KMS-11 (cell line): ENCODE data around the gene MCC.

Source experiments
- H2AFZ ChIP-seq: fragments of 200-600 bp; sonication (generic); 2 replicates; pipeline ENCODE4 v1.6.1; 2016; ENCODE audit warnings: antibody characterized with exemption, mixed run types, low read depth
- H3K27ac ChIP-seq: fragments of 200-600 bp; sonication (generic); 2 replicates; pipeline ENCODE4 v1.6.1; 2016; ENCODE audit warnings: mild to moderate bottlenecking, mixed run types
- H3K27me3 ChIP-seq: fragments of 200-600 bp; sonication (generic); 2 replicates; pipeline ENCODE4 v1.6.1; 2017; ENCODE audit warnings: mild to moderate bottlenecking, low read depth, mixed run types, moderate library complexity; ENCODE audit not compliant: insufficient read depth
- H3K36me3 ChIP-seq: fragments of 200-600 bp; sonication (generic); 2 replicates; pipeline ENCODE4 v1.6.1; 2017; ENCODE audit warnings: mild to moderate bottlenecking, mixed run types; ENCODE audit not compliant: insufficient read depth
- H3K4me1 ChIP-seq: fragments of 200-600 bp; sonication (generic); 2 replicates; pipeline ENCODE4 v1.6.1; 2016; ENCODE audit warnings: mild to moderate bottlenecking, low read depth, mixed run types; ENCODE audit not compliant: poor library complexity, severe bottlenecking
- H3K4me2 ChIP-seq: fragments of 200-600 bp; sonication (generic); 2 replicates; pipeline ENCODE4 v1.7.0; 2016; ENCODE audit warnings: mild to moderate bottlenecking, mixed run types
- H3K4me3 ChIP-seq: fragments of 200-600 bp; sonication (generic); IDR thresholded peaks from 2 replicates; pipeline ENCODE4 v1.6.1; 2017; ENCODE audit warnings: low read depth, low read length, mixed read lengths; ENCODE audit not compliant: insufficient read depth
- H3K79me2 ChIP-seq: fragments of 200-600 bp; sonication (generic); 2 replicates; pipeline ENCODE4 v1.6.1; 2016; ENCODE audit warnings: low read depth, mixed run types; ENCODE audit not compliant: insufficient read depth
- H3K9ac ChIP-seq: fragments of 200-600 bp; sonication (generic); 2 replicates; pipeline ENCODE4 v1.6.1; 2016; ENCODE audit warnings: mild to moderate bottlenecking, mixed run types
- H4K20me1 ChIP-seq: fragments of 200-600 bp; sonication (generic); 2 replicates; pipeline ENCODE4 v1.6.1; 2016; ENCODE audit warnings: mild to moderate bottlenecking, mixed run types; ENCODE audit not compliant: insufficient read depth
- TF ChIP-seq, protein P1 (sequence below): fragments of 200-600 bp; sonication (generic); conservative IDR thresholded peaks from 2 replicates; pipeline ENCODE4 v1.6.1; 2017; ENCODE audit warnings: low read depth, mild to moderate bottlenecking, antibody characterized with exemption, low read length, moderate library complexity, mixed read lengths

MCC gene

DNA sequence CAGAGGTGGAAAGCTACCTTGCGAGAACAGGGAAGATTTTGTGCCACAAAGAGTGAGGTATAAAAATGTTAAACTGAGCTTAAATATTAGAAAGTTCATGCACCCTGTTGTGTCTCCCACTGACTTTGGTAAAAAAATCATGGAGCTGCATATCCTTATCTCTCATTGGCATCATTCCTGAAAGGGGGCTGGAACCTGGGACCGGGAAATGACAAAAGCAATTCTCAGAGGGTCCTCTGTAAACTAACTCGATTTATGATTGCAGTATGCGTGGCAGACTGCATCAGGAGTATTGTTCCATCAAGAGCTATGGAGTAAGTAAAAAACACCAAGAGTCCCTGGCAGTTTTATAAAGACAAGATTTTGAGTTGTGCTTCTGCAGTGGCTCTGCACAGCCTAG, 362.9 kb downstream of the MCC start:
- H3K27ac ChIP-seq: no peak overlapping the region
- TF ChIP-seq, protein P1, sequence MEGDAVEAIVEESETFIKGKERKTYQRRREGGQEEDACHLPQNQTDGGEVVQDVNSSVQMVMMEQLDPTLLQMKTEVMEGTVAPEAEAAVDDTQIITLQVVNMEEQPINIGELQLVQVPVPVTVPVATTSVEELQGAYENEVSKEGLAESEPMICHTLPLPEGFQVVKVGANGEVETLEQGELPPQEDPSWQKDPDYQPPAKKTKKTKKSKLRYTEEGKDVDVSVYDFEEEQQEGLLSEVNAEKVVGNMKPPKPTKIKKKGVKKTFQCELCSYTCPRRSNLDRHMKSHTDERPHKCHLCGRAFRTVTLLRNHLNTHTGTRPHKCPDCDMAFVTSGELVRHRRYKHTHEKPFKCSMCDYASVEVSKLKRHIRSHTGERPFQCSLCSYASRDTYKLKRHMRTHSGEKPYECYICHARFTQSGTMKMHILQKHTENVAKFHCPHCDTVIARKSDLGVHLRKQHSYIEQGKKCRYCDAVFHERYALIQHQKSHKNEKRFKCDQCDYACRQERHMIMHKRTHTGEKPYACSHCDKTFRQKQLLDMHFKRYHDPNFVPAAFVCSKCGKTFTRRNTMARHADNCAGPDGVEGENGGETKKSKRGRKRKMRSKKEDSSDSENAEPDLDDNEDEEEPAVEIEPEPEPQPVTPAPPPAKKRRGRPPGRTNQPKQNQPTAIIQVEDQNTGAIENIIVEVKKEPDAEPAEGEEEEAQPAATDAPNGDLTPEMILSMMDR: no peak
- H2AFZ ChIP-seq: no peak overlapping the region
- no peak overlapping the region for H3K9ac ChIP-seq
- H3K36me3 ChIP-seq: no peaks in the 10 kb centered on the region
- H4K20me1 ChIP-seq: no peaks in the 10 kb centered on the region
- H3K4me3 ChIP-seq: no peak overlapping the region
- no peak overlapping the region for H3K4me2 ChIP-seq
- no peaks in the 10 kb centered on the region for H3K79me2 ChIP-seq
- no peaks in the 10 kb centered on the region for H3K4me1 ChIP-seq
- no peaks in the 10 kb centered on the region for H3K27me3 ChIP-seq

DNA sequence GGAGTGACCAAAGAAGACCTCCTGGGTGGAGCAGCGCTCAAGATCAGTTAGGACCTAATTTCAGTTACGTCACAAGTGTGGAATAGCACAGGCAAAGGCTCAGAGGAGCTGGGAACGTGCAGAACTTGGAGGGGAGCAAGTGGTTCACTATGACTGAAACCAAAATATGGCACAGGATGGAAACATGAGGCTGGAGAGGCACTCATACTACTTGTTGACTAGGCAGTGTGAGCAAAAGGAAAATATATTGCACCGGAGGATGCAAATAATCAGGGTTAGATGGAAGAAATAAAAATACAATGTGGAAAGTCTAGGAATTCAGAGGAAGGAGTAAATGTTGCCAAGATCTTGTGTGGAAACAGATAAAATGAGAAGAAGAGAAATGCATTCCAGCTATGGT, 363.3 kb downstream of the MCC start:
- H3K4me3 ChIP-seq: no peak overlapping the region
- no peaks in the 10 kb centered on the region for H3K79me2 ChIP-seq
- H3K4me1 ChIP-seq: no peaks in the 10 kb centered on the region
- no peak overlapping the region for H2AFZ ChIP-seq
- H3K4me2 ChIP-seq: no peak overlapping the region
- TF ChIP-seq, protein P1: no peak
- H3K27ac ChIP-seq: no peak overlapping the region
- no peaks in the 10 kb centered on the region for H3K27me3 ChIP-seq
- H3K36me3 ChIP-seq: no peaks in the 10 kb centered on the region
- no peaks in the 10 kb centered on the region for H4K20me1 ChIP-seq
- H3K9ac ChIP-seq: no peak overlapping the region

DNA sequence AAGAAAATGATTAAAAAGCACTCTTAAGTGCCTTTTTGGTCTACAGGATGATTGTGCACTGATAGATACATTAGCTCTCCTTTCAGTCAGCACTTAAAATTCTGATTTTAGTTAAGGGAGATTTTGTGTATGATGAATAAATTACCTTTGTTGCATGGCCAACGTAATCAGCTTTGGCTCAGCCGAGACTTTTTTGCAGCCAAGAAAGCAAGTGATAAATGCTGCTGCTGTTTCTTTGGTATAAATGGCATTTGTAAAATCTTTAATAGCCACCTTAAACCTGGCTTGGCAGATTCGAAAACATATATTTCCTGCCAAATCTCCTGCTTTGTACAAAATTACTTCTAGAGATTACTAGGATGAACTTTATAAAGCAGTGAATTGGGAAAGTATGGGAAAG, 364.0 kb downstream of the MCC start:
- H3K79me2 ChIP-seq: no peaks in the 10 kb centered on the region
- no peak overlapping the region for H3K27ac ChIP-seq
- H3K4me1 ChIP-seq: no peaks in the 10 kb centered on the region
- no peaks in the 10 kb centered on the region for H3K36me3 ChIP-seq
- no peaks in the 10 kb centered on the region for H3K27me3 ChIP-seq
- H4K20me1 ChIP-seq: no peaks in the 10 kb centered on the region
- no peak overlapping the region for H3K4me2 ChIP-seq
- no peak overlapping the region for H2AFZ ChIP-seq
- no peak overlapping the region for H3K4me3 ChIP-seq
- TF ChIP-seq, protein P1: no peak
- H3K9ac ChIP-seq: no peak overlapping the region

DNA sequence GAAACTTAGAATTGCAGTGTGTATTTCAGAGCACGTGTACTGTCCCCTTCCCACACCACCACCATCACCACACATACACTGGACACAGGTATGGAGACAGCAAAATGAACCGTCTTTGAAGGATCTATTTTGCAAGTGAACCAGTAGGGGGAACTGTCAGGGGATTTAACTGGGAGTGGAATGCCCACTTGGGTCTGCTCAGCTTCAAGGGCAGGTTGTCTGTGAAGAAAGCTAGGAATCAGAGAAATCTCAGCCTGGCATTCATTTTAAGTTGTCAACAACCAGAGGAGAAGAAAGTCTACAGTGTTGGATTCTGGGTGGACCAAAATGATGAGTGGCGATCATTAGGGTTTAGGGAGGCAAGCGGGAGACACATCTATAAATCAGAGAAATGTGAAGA, 364.6 kb downstream of the MCC start:
- Histone ChIP-seq H2AFZ (no peak overlapping the region), H3K79me2 (no peaks in the 10 kb centered on the region), H3K36me3 (no peaks in the 10 kb centered on the region), H3K4me1 (no peaks in the 10 kb centered on the region), H3K27ac (no peak overlapping the region), H4K20me1 (no peaks in the 10 kb centered on the region), H3K4me2 (no peak overlapping the region), H3K9ac (no peak overlapping the region), H3K4me3 (no peak overlapping the region), H3K27me3 (no peaks in the 10 kb centered on the region)
- TF ChIP-seq, protein P1: 0 out of 2 replicates have a peak, but pooled peaks have one; percentile 21

DNA sequence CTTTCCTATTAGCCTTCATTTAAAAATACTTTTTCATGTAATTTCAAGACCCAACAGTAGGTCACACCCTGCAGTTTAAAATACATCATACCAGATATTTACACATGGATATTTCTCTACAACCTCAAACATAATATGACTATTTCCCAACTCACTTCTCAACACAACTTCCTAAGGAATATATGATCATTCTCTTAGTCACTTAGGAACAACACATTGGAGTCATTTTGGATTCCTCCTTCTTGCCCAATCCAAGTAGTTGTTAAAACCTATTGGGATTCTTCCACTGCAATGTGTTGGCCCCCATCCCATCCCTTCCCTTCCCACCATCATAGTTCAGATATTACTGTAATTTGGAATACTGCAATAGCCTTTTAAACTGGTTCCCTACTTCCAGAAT, 366.2 kb downstream of the MCC start:
- Histone ChIP-seq H2AFZ (no peak overlapping the region), H4K20me1 (no peaks in the 10 kb centered on the region), H3K27me3 (no peaks in the 10 kb centered on the region), H3K79me2 (no peaks in the 10 kb centered on the region), H3K4me2 (no peak overlapping the region), H3K4me3 (no peak overlapping the region), H3K9ac (no peak overlapping the region), H3K27ac (no peak overlapping the region), H3K36me3 (no peaks in the 10 kb centered on the region), H3K4me1 (no peaks in the 10 kb centered on the region)
- TF ChIP-seq, protein P1: no peak
